ENCODE measurements around the gene KIF5A. TPM values are rescaled to one million over a fixed set of nuclear protein-coding genes. Genes with fewer than 3 reads are reported as not detected.
"Not testable (repeated sequence)": the region's sequence is repeated elsewhere in the genome, so short reads cannot be mapped to it uniquely, and the experiment has no call there.

Gene KIF5A
- total RNA-seq, 4 donors from 2014 or later: 0.15 to 0.22 (median 0.19) TPM; not detected in 1

DNA sequence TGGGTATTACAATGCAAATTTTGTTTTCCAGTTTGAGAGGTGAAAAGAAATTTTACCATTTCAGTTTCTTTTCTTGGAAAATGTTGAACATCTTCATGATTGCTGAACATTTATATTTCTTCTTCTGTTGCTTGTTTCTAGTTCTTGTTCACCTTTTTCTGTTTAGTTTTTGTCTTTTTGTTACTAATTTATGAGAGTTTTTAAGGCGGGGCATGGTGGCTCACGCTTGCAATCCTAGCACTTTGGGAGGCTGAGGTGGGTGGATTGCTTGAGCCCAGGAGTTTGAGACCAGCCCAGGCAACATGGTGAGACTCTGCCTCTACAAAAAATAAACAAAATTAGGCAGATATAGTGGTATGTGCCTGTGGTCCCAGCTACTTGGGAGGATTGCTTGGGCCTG lies 10.7 kb downstream of the KIF5A start:
- Histone ChIP-seq H3K4me3 (no peak overlapping the region), H3K36me3 (no peaks in the 10 kb centered on the region), H3K4me1 (no peaks in the 10 kb centered on the region), H3K9me3 (no peaks in the 10 kb centered on the region), H3K27ac (no peak overlapping the region), H3K27me3 (no peaks in the 10 kb centered on the region)
- intact Hi-C loops (cut with DNase I): no loop called here
- WGBS, 2 donors: 85 to 89% methylated on average over 2 of the region's 2 CpGs
- DNase-seq: no peak
- TF ChIP-seq, protein P1, sequence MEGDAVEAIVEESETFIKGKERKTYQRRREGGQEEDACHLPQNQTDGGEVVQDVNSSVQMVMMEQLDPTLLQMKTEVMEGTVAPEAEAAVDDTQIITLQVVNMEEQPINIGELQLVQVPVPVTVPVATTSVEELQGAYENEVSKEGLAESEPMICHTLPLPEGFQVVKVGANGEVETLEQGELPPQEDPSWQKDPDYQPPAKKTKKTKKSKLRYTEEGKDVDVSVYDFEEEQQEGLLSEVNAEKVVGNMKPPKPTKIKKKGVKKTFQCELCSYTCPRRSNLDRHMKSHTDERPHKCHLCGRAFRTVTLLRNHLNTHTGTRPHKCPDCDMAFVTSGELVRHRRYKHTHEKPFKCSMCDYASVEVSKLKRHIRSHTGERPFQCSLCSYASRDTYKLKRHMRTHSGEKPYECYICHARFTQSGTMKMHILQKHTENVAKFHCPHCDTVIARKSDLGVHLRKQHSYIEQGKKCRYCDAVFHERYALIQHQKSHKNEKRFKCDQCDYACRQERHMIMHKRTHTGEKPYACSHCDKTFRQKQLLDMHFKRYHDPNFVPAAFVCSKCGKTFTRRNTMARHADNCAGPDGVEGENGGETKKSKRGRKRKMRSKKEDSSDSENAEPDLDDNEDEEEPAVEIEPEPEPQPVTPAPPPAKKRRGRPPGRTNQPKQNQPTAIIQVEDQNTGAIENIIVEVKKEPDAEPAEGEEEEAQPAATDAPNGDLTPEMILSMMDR (IDR thresholded peaks at IDR 0.05): no peak
- no peak for TF ChIP-seq POLR2A (IDR thresholded peaks at IDR 0.05)

DNA sequence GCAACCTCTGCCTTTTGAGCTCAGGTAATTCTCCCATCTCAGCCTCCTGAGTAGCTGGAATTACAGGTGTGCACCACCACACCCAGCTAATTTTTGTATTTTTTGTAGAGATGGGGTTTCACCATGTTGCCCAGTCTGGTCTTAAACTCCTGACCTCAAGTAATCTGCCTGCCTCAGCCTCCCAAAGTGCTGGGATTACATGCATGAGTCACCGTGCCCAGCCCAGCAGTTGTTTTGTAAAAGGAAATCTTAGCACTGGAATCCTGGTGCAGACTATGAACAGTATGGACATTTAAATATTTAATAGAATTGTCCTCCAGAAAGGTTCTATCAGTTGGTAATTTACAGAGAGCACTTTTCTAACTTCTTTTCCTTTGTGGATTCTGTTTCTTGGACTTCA lies 11.3 kb downstream of the KIF5A start:
- DNase-seq; H3K4me1 ChIP-seq; intact Hi-C loops (cut with DNase I); H3K4me3 ChIP-seq; H3K27ac ChIP-seq; H3K36me3 ChIP-seq; H3K9me3 ChIP-seq; H3K27me3 ChIP-seq: not testable (repeated sequence)
- 47 to 50% methylated on average over 1 of the region's 1 CpG for WGBS, 2 donors

DNA sequence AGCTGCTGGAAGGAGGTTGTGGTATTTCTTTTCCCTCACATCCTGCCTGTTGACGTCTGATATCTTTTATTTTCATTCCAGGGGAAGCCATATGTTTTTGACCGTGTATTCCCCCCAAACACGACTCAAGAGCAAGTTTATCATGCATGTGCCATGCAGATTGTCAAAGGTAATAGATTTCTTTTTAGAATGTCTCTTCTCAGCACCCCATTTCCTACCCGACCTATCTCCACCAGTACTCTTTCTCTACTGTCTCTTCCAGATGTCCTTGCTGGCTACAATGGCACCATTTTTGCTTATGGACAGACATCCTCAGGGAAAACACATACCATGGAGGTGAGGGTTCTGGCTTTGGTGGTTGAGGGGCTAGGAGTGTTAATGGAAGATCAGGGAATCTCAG lies 13.5 kb downstream of the KIF5A start:
- TF ChIP-seq POLR2A (IDR thresholded peaks at IDR 0.05): no peak
- TF ChIP-seq, protein P1 (IDR thresholded peaks at IDR 0.05): no peak

DNA sequence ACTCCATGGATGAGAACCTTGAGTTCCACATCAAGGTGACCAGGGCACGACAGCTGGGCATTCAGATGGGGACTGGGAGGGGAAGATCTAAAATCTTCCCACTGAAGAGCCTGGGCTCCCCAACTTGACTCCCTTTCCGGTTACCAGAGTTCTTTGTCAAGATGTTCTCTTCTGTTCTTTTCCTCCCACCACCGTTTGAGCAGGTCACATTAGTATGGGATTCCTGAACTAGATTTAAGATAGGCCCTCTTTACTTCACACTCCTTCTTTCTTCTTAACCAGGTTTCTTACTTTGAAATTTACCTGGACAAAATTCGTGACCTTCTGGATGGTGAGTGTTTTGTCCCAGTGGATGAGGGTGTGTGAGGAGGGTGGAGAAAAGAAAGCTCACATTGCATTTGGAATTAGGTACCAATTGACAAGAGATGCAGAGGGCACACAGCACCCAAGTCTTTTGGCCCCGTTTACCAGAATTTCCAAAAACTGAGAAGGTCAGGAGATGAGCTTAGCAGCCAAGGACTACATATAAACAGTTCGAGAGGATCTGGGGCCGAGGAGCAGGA lies 14.4 kb downstream of the KIF5A start:
- no peak for DNase-seq
- no peaks in the 10 kb centered on the region for H3K9me3 ChIP-seq
- no peak overlapping the region for H3K27ac ChIP-seq
- H3K4me1 ChIP-seq: no peaks in the 10 kb centered on the region
- H3K4me3 ChIP-seq: no peak overlapping the region
- 75 to 86% methylated on average over 7 of the region's 7 CpGs for WGBS, 2 donors
- intact Hi-C loops (cut with DNase I): no loop called here
- no peaks in the 10 kb centered on the region for H3K36me3 ChIP-seq
- TF ChIP-seq POLR2A (IDR thresholded peaks at IDR 0.05): no peak
- TF ChIP-seq, protein P1 (IDR thresholded peaks at IDR 0.05): no peak
- peaks cover 0 to 7% (median 0%) of the 10 kb centered on the region in 4 donors for H3K27me3 ChIP-seq

More for the DNA sequence above, 13.5 kb downstream of the KIF5A start:
- peaks cover 0 to under 1% (median 0%) of the 10 kb centered on the region in 4 donors for H3K27me3 ChIP-seq
- intact Hi-C loops (cut with DNase I): no loop called here
- no peaks in the 10 kb centered on the region for H3K36me3 ChIP-seq
- H3K4me3 ChIP-seq: no peak overlapping the region
- H3K27ac ChIP-seq: no peak overlapping the region
- no peaks in the 10 kb centered on the region for H3K4me1 ChIP-seq
- no peaks in the 10 kb centered on the region for H3K9me3 ChIP-seq
- no peak for DNase-seq
- WGBS, 2 donors: 59 to 73% methylated on average over 4 of the region's 4 CpGs

DNA sequence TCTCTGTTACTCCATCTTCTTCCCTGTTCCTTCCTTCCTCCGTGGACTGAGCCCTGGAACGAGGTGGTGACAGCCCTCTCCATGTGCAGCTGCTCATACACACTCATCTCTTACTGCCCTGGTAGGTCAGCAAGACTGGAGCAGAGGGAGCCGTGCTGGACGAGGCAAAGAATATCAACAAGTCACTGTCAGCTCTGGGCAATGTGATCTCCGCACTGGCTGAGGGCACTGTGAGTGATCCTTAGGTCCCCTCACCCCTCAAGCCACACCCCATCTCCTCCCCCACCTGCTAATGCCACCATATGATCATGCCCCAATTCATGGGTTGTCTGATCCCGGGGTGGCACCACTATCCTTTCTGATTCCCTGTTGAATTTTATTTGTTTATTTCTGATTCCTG lies 19.0 kb downstream of the KIF5A start:
- TF ChIP-seq, protein P1 (IDR thresholded peaks at IDR 0.05): no peak
- TF ChIP-seq POLR2A (IDR thresholded peaks at IDR 0.05): no peak
- no peak for DNase-seq
- no peak overlapping the region for H3K27ac ChIP-seq
- no peaks in the 10 kb centered on the region for H3K4me1 ChIP-seq
- no peaks in the 10 kb centered on the region for H3K36me3 ChIP-seq
- WGBS, 2 donors: 67 to 68% methylated on average over 6 of the region's 6 CpGs
- intact Hi-C loops (cut with DNase I): no loop called here
- peaks cover 0 to 7% (median 0%) of the 10 kb centered on the region in 4 donors for H3K27me3 ChIP-seq
- no peaks in the 10 kb centered on the region for H3K9me3 ChIP-seq
- no peak overlapping the region for H3K4me3 ChIP-seq

DNA sequence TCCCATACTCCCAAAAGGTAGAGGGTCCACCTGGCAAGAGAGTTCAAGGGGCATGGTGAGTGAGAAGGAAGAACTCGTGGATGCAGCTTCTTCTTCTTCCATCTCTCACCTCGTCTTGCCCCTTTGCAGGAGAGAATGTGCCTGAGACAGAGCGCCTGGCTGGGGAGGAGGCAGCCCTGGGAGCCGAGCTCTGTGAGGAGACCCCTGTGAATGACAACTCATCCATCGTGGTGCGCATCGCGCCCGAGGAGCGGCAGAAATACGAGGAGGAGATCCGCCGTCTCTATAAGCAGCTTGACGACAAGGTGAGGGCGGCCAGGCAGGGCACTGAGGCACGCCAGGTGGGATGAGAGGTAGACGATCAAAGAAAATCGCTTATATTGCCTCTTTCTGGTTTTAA lies 20.0 kb downstream of the KIF5A start:
- peaks cover 0 to 7% (median 0%) of the 10 kb centered on the region in 4 donors for H3K27me3 ChIP-seq
- no peak for DNase-seq
- whole genome bisulfite sequencing, 2 donors: 91% methylated on average over 6 to 17 of the region's 18 CpGs

DNA sequence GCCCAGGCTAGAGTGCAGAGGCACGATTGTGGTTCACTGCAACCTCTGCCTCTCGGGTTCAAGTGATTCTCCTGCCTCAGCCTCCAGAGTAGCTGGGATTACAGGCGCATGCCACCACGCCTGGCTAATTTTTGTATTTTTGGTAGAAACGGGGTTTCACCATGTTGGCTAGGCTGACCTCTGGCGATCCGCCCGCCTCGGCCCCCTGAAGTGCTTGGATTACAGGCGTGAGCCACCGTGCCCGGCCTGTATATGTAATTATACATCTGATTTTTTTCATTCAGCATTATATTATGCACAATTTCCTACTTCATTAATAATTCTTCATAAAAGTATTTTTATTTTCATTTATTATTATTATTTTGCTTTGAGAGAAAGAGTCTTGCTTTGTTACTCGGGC lies 20.6 kb downstream of the KIF5A start:
- H3K9me3 ChIP-seq; H3K4me1 ChIP-seq; H3K4me3 ChIP-seq; intact Hi-C loops (cut with DNase I); H3K36me3 ChIP-seq; H3K27ac ChIP-seq; DNase-seq; H3K27me3 ChIP-seq: not testable (repeated sequence)
- WGBS, 2 donors: 82 to 85% methylated on average over 12 to 13 of the region's 13 CpGs

More for the DNA sequence above, 20.0 kb downstream of the KIF5A start:
- no peak for TF ChIP-seq POLR2A (IDR thresholded peaks at IDR 0.05)
- TF ChIP-seq, protein P1 (IDR thresholded peaks at IDR 0.05): no peak
- Histone ChIP-seq H3K4me1 (no peaks in the 10 kb centered on the region), H3K27ac (no peak overlapping the region), H3K36me3 (no peaks in the 10 kb centered on the region), H3K4me3 (no peak overlapping the region), H3K9me3 (no peaks in the 10 kb centered on the region)
- intact Hi-C loops (cut with DNase I): no loop called here
